GM10248 (cell line): ENCODE data around the gene NUBP2.

ENCODE experiments used
- CTCF ChIA-PET: fragments of 300-600 bp; sonication (Branson Sonifier 250); formaldehyde crosslinking; extraction: SDS; loops from one replicate; lab custom pipeline; 2021; ENCODE audit warnings: antibody characterized with exemption; lab: Yijun Ruan, JAX
- POLR2A ChIA-PET: fragments of 350-650 bp; sonication (Branson Sonifier 250); formaldehyde crosslinking; extraction: SDS; loops from one replicate; lab custom pipeline; 2020; ENCODE audit warnings: antibody characterized with exemption; lab: Yijun Ruan, JAX
- DNase-seq: peaks from one replicate; pipeline ENCODE4 v3.0.0; 2012; ENCODE audit errors: extremely low spot score
- TF ChIP-seq, protein P1 (sequence below): IDR thresholded peaks from 2 replicates; pipeline ENCODE4 v1.5.1; 2012; ENCODE audit warnings: mild to moderate bottlenecking, low read depth; ENCODE audit errors: extremely low read depth, missing control alignments, control extremely low read depth

Gene NUBP2

DNA sequence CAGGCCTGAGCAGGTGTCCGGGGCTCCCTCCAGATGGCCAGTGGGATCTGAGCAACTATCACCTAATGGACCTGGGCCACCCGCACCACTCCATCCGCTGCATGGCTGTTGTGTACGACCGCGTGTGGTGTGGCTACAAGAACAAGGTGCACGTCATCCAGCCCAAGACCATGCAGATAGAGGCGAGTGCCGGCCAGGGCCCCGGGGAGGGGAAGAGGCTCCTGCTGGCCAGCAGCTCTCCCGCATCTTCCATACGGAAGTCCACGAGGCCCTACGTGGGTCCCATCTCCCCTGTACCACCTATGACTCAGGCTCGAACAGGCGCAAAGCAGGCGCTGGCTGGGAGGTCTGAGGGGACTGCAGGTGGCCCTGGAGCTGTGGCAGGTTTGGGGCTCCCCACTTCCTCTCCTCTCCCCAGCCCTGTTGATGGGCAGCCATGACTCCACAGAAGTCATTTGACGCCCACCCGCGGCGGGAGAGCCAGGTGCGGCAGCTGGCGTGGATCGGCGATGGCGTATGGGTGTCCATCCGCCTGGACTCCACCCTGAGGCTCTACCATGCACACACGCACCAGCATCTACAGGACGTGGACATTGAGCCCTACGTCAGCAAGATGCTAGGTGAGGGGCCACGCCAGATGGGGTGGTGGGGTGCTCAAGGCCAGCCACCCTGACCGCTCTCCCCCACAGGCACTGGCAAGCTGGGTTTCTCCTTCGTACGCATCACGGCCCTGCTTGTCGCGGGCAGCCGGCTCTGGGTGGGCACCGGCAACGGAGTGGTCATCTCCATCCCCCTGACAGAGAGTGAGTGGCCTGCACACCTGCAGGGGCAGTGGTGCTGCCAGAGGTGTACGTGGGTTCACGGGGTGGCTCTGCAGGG lies 15.4 kb upstream of the NUBP2 start:
- no peak for DNase-seq
- ChIA-PET CTCF (interaction anchor here (0.8 to 1.7 kb wide), 3 partner anchors 10 to 44 kb away, joined by 3 to 5 read pairs (median 3); partner anchors contain the start of genes NUBP2 and SPSB3), POLR2A (no interaction called here)
- TF ChIP-seq, protein P1, sequence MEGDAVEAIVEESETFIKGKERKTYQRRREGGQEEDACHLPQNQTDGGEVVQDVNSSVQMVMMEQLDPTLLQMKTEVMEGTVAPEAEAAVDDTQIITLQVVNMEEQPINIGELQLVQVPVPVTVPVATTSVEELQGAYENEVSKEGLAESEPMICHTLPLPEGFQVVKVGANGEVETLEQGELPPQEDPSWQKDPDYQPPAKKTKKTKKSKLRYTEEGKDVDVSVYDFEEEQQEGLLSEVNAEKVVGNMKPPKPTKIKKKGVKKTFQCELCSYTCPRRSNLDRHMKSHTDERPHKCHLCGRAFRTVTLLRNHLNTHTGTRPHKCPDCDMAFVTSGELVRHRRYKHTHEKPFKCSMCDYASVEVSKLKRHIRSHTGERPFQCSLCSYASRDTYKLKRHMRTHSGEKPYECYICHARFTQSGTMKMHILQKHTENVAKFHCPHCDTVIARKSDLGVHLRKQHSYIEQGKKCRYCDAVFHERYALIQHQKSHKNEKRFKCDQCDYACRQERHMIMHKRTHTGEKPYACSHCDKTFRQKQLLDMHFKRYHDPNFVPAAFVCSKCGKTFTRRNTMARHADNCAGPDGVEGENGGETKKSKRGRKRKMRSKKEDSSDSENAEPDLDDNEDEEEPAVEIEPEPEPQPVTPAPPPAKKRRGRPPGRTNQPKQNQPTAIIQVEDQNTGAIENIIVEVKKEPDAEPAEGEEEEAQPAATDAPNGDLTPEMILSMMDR = no peak

DNA sequence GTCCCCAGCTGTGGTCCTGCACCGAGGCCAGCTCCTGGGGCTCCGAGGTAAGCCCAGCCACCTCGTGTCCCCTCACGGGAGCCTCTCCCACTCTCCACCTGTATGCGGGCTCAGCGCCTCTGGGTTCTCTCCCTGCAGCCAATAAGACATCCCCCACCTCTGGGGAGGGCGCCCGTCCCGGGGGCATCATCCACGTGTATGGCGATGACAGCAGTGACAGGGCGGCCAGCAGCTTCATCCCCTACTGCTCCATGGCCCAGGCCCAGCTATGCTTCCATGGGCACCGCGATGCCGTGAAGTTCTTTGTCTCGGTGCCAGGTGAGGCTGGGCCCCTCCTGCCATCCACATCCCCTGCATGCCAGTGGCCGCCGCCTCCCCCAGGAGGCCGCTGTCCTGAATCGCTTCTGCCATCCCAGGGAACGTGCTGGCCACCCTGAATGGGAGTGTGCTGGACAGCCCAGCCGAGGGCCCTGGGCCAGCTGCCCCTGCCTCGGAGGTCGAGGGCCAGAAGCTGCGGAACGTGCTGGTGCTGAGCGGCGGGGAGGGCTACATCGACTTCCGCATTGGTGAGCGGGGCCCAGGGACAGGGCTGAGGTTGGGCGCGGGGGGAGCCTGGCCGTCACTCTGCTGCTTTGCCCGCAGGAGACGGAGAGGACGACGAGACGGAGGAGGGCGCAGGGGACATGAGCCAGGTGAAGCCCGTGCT lies 14.5 kb upstream of the NUBP2 start:
- ChIA-PET POLR2A (no interaction called here), CTCF (interaction anchor here (0.8 to 1.7 kb wide), 2 partner anchors 10 to 14 kb away, joined by 3 to 5 read pairs; partner anchors contain the start of genes NUBP2 and SPSB3)
- no peak for DNase-seq
- TF ChIP-seq, protein P1 = no peak

DNA sequence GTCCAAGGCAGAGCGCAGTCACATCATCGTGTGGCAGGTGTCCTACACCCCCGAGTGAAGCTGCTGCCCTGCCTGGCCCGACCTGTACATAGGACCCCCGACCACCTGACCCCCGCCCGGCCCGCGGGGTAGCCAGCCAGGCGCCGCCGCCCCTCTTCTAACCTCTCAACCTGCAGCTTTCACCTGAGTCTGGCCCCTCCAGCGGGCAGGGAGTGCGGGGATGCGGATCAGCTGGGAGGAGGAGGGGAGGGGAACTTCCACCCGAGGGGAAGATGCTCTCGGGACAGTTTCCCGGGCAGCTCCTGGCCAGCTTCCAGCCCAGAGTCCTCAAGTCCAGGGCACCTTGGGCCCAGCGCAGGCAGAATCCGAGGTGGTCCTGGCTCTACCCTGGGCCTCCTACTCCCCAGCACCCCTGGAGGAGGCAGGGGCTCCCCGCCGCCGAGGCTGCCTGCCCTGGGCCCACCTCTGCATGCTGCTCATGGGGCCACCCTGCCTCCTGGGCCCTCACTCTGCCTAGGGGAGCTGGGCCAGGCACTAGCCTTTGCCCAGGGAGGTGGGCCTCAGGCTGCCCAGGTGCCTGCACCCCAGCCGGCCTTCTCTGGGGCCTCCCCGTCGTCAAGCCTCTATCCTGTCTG lies 13.9 kb upstream of the NUBP2 start:
- POLR2A ChIA-PET = interaction anchor here (0.9 kb wide), 1 partner anchor 196 kb away, joined by 8 read pairs; the partner anchor contains the start of gene RPS2
- DNase-seq = no peak
- TF ChIP-seq, protein P1 = no peak
- CTCF ChIA-PET = interaction anchor here (1.8 kb wide), 1 partner anchor 45 kb away, joined by 4 read pairs; no protein-coding TSS in a partner anchor

DNA sequence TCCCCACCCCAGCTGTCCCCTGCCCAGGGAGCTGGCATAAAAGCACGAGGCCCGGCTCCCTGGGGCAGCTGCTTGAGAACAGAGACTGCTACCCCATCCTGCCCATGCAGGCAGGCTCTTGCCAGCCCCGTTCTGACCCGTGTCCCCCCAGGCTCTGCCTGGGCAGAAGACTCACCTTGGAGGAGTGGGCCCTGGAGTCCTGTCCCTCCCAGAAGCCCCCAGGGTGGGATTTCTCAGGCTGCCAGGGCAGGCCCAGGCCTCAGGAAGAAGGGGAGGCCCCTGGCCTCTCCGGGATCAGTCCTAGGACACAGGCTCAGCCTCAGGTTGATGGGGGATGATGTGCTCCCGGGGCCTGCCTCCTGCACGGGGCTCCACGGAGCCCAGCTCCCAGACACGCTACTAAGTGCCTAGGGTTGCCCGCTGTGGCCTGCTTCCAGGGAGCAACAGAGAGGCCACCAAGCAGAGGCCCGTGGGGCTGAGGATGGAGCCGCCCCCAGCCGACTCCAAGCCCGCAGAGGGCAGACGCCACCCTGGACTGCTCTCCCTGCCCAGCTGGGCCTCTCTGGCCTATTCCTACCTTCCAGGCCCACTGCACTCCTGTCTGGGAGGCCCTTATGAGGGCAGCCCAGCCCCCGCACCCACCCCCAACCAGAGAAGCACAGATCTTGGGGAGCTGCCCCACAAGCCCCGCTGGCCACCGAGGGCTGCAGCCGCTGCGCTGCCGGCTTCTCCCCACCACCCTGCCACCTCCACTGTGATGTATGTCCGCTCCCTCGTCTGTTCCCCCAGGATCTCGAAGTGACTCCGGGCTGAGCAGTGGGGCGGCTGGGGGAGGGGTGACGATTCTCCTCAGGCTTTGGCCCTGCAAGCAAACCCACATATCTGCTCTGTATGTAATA lies 13.1 kb upstream of the NUBP2 start:
- POLR2A ChIA-PET = interaction anchor here (0.9 kb wide), 1 partner anchor 195 kb away, joined by 8 read pairs; the partner anchor contains the start of gene RPS2
- CTCF ChIA-PET = interaction anchor here (1.8 kb wide), 1 partner anchor 46 kb away, joined by 4 read pairs; no protein-coding TSS in a partner anchor
- TF ChIP-seq, protein P1 = no peak
- DNase-seq = no peak

DNA sequence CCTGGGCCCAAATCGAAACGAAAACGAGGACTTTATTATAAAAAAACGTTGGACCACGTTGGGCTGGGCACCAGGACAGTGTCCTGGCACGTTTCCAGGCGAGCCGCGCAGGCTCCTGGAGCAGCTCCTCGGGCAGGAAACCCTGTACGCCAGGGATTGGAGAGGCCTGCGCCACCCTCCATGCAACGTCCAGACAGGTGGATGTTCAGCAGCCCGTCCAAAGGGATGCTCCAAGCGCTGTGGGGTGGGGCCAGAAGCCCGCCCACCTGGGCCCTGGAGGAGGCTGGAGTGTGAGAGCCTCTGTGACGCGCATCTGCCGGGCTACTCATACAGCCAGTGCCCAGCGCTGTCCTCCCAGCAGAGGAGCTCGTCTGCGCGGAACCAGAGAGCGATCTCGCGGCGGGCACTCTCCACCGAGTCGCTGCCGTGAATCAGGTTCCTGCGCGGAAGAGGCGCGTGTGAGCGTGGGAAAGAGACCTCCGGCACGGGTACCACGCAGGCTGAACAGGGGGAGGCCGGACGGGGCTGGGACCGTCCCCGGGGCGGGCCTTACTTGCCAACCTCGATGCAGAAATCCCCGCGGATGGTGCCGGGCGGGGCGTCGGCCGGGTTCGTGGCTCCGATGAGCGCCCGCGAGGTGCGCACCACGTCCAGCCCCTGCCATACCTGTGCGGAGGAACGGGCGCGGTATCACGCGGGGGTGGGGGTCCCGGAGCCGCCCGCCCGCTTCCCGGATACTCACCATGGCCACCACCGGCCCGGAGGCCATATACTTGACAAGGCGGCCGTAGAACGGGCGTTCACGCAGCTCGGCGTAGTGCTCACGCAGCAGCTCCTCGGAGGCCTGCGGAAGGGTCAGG lies 12.2 kb upstream of the NUBP2 start:
- CTCF ChIA-PET = interaction anchor here (0.8 to 1.8 kb wide), 2 partner anchors 12 to 47 kb away, joined by 4 read pairs; partner anchors contain the start of genes NUBP2 and SPSB3
- peak; percentile 76 for DNase-seq
- POLR2A ChIA-PET = no interaction called here
- TF ChIP-seq, protein P1 = no peak
